Esophagus muscularis mucosa (tissue), 4 donors: ENCODE data around the gene LACC1. TPM values are rescaled to one million over a fixed set of nuclear protein-coding genes. Genes with fewer than 3 reads are reported as not detected.

Experiments
- DNase-seq: peaks from one replicate; pipeline ENCODE4 v3.0.0-alpha.2; 2017; ENCODE audit errors: extremely low spot score
- H3K27ac ChIP-seq, 4 donors: fragments of 200-600 bp; sonication (generic); replicated peaks in 1 of 4; 1 replicate in 3 of 4; 2 replicates in 1 of 4; pipeline ENCODE4 v1.5.1; 2016 to 2019; ENCODE audit warnings: mild to moderate bottlenecking in 1 of 4
- H3K27me3 ChIP-seq, 4 donors: fragments of 200-600 bp; sonication (generic); one replicate each; pipeline versions ENCODE4 v1.5.1 to v1.6.0; 2016 to 2019
- H3K36me3 ChIP-seq, 4 donors: fragments of 200-600 bp; sonication (generic); one replicate each; pipeline ENCODE4 v1.5.1; 2016 to 2019
- H3K4me1 ChIP-seq, 4 donors: fragments of 200-600 bp; sonication (generic); one replicate each; pipeline ENCODE4 v1.5.1; 2016 to 2019
- H3K4me3 ChIP-seq, 4 donors: fragments of 200-600 bp; sonication (generic); 1 replicate in 2 of 4; 2 replicates in 2 of 4; pipeline ENCODE4 v1.5.1; 2016 to 2019; ENCODE audit warnings: mild to moderate bottlenecking in 4 of 4, moderate library complexity in 1 of 4
- H3K9me3 ChIP-seq, 4 donors: fragments of 200-600 bp; sonication (generic); 1 replicate in 3 of 4; 2 replicates in 1 of 4; pipeline ENCODE4 v1.5.1; 2016 to 2019
- EP300 ChIP-seq: sonication (generic); formaldehyde crosslinking; IDR thresholded peaks from one replicate; pipeline ENCODE4 v1.6.1; 2017; ENCODE audit warnings: antibody characterized with exemption
- POLR2A ChIP-seq: fragments of 450-650 bp; IDR thresholded peaks from one replicate; pipeline ENCODE4 v1.6.1; 2017; ENCODE audit warnings: antibody characterized with exemption, moderate library complexity, mild to moderate bottlenecking, low read depth
- POLR2AphosphoS5 ChIP-seq, 2 donors: sonication (generic); formaldehyde crosslinking; IDR thresholded peaks; one replicate each; pipeline ENCODE4 v1.6.1; 2017; ENCODE audit warnings: antibody characterized with exemption in 2 of 2
- WGBS: methylation state at CpG from one replicate; pipeline ENCODE4 v1.1.5; 2018; 5-methylcytosine and 5-hydroxymethylcytosine counted together
- intact Hi-C: fragments of 100-400 bp; cut with DNase I; formaldehyde crosslinking; loops from one replicate; pipeline ENCODE4 v1.15.1; 2023
- total RNA-seq, 4 donors: library from RNA; depleted of rRNA; stranded (reverse); fragments of >200 nt; gene quantifications; one replicate each; pipeline versions ENCODE4 v1.1.0 to v1.2.1, GENCODE V29; 2016
- TF ChIP-seq, protein P1 (sequence below), 3 experiments: fragments of 200-600 bp in 2 of 3; fragments of 450-650 bp in 1 of 3; sonication (generic) in 2 of 3; IDR thresholded peaks; one replicate each; pipeline ENCODE4 v1.5.1; 2017 to 2019; ENCODE audit warnings: antibody characterized with exemption in 3 of 3, mild to moderate bottlenecking in 2 of 3, moderate library complexity in 1 of 3

The LACC1 gene
- total RNA-seq, 4 donors from 2014 or later, result 9.0 to 13.3 (median 11.3) TPM

DNA sequence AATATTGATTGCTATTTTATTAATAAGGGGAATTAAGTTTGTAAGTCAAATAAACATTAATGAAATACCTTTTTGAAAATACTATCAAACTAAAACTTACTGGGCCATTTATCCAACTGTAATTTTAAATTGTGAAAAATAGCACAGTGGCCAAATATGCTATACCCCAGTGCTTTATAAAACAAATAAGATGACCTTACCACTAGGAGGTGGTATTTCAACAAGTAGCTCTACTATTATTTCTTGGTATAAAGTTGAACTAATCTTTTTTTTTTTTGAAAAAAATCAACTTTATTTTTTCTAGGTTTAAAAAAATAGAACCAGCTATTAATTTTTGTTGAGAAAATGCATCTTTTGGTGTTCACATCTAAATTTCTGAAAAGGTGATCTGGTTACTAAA is 14.7 kb downstream of the LACC1 start:
- no peaks in the 10 kb centered on the region for H3K27me3 ChIP-seq
- H3K4me3 ChIP-seq, result no peak overlapping the region
- no peak overlapping the region for H3K27ac ChIP-seq
- H3K36me3 ChIP-seq, result peaks cover 0 to 16% (median 0%) of the 10 kb centered on the region in 4 donors
- intact Hi-C loops, result no loop called here
- TF ChIP-seq, protein P1, sequence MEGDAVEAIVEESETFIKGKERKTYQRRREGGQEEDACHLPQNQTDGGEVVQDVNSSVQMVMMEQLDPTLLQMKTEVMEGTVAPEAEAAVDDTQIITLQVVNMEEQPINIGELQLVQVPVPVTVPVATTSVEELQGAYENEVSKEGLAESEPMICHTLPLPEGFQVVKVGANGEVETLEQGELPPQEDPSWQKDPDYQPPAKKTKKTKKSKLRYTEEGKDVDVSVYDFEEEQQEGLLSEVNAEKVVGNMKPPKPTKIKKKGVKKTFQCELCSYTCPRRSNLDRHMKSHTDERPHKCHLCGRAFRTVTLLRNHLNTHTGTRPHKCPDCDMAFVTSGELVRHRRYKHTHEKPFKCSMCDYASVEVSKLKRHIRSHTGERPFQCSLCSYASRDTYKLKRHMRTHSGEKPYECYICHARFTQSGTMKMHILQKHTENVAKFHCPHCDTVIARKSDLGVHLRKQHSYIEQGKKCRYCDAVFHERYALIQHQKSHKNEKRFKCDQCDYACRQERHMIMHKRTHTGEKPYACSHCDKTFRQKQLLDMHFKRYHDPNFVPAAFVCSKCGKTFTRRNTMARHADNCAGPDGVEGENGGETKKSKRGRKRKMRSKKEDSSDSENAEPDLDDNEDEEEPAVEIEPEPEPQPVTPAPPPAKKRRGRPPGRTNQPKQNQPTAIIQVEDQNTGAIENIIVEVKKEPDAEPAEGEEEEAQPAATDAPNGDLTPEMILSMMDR (IDR thresholded peaks at IDR 0.05), result peak in 1 of 3 experiments; percentile 7
- no peak for TF ChIP-seq POLR2A
- H3K4me1 ChIP-seq, result peaks cover 0 to 12% (median 10%) of the 10 kb centered on the region in 4 donors
- no peaks in the 10 kb centered on the region for H3K9me3 ChIP-seq
- DNase-seq, result no peak

DNA sequence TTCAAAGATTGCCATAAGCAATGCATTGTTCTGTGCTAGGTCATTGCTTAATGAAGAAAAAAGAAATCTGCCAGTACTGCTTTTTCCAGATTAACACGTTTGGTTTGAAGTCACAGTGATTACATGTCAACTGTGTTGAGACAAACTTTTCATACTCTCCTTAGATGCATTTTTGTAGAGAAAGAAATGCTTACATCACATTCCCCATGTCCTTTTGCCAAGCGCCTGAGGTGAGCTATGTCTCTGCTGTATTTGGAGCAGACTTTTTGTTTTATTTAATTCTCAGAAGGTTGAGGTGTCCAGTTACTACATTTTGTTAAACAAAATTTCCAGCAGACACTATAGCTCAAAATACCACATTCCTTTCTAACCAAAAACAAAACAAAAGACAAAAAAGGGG is 16.2 kb downstream of the LACC1 start:
- Histone ChIP-seq H3K9me3 (no peaks in the 10 kb centered on the region), H3K4me3 (no peak overlapping the region), H3K27me3 (no peaks in the 10 kb centered on the region), H3K36me3 (peaks cover 0 to 7% (median 0%) of the 10 kb centered on the region in 4 donors), H3K27ac (peak overlapping the region in 2 of 4 donors; percentile 19 to 31), H3K4me1 (peaks cover 0 to 12% (median 10%) of the 10 kb centered on the region in 4 donors)
- DNase-seq, result no peak
- intact Hi-C loops, result no loop called here
- TF ChIP-seq, protein P1 (IDR thresholded peaks at IDR 0.05), result no peak
- TF ChIP-seq POLR2AphosphoS5 (IDR thresholded peaks at IDR 0.05) (no peak), EP300 (no peak), POLR2A (no peak)
- 37% methylated on average over 2 of the region's 2 CpGs for WGBS

DNA sequence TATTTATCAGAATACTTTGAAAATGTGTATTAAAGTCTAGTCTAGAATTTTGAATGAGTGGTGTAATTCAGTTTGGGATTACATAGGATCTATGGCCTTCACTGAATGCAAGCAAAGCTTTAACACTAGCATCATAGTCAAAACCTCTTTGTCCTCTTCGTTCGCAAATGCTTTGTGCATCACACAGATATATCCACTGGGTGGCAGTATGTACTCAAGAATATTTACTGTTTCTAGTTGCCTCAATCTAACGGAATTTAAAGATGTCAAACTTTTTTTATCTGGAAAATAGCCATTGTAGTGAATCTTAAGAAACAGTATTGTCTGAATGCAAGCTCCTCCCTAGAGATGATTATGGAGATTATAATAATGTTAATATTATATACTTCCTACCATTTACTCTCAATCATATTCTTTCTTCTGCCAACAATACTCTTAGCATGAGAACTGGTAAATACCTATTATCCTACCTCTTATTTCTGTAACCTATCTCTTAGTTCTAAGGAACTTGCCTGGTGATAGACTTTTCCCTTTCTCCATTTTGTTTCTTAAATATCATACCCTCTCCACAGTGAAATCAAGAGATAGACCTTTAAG is 25.8 kb downstream of the LACC1 start:
- no peaks in the 10 kb centered on the region for H3K27me3 ChIP-seq
- H3K4me1 ChIP-seq, result peaks cover 10 to 25% (median 18%) of the 10 kb centered on the region in 4 donors
- H3K4me3 ChIP-seq, result no peak overlapping the region
- intact Hi-C loops, result loop anchor here (2.0 to 10.0 kb wide), 5 partner anchors 142 to 1067 kb away; no protein-coding TSS in a partner anchor
- WGBS, result 2% methylated on average over 3 of the region's 3 CpGs
- H3K36me3 ChIP-seq, result no peaks in the 10 kb centered on the region
- no peak overlapping the region for H3K27ac ChIP-seq
- TF ChIP-seq POLR2AphosphoS5 (IDR thresholded peaks at IDR 0.05) (no peak), POLR2A (no peak), EP300 (no peak)
- TF ChIP-seq, protein P1 (IDR thresholded peaks at IDR 0.05), result peak; percentile 83 to 88 (median 86)
- DNase-seq, result no peak
- H3K9me3 ChIP-seq, result no peaks in the 10 kb centered on the region

DNA sequence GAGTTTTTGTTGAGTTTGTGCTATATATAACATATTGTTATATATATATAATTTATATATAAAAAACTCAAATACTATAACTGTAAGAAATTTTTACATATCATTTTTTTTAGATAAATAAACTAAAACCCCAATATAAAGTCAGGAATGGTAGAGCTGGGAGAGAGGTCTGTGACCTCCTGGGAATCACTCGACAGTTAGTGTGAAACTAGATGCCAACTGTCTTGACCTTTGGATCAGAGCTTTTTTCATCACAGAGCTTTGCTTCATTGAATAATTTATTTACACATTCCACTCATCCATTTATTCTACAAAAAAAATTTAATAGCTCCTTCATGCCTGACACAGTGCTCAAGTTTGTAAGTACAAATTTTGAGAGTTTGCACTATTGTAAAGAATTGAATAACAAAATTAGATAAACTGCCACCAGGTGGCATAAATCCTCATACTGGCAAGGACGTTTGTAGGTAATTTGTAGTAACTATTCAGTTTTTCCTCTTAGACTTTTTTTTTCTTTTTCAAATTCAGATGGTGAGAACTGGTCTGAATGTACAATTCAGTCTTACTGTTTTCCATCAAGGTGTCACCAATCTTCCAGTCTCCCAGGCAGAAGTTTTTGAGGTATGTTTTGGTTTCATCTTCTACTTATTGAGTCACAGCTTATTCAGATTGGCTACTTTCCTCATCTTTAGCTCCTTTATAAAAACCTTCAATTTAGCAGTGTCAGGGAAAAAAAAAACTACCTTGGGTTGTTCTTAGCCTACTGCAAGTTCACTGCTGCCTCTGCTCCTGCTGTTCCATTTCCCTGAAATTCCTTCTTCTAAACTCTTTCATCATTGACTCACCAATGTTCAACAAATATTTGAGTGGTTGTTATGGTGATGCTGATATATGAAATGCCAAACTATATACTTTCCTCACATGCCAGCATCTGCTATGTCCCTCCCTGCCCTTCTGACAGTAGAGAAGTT is 28.7 kb downstream of the LACC1 start:
- intact Hi-C loops, result loop anchor here (5.0 to 10.0 kb wide), 4 partner anchors 139 to 1064 kb away; no protein-coding TSS in a partner anchor
- no peaks in the 10 kb centered on the region for H3K9me3 ChIP-seq
- H3K4me3 ChIP-seq, result no peak overlapping the region
- H3K27me3 ChIP-seq, result no peaks in the 10 kb centered on the region
- no peak for DNase-seq
- H3K4me1 ChIP-seq, result peaks cover 15 to 34% (median 21%) of the 10 kb centered on the region in 4 donors
- TF ChIP-seq, protein P1 (IDR thresholded peaks at IDR 0.05), result peak; percentile 54 to 57 (median 56)
- TF ChIP-seq EP300 (no peak), POLR2AphosphoS5 (IDR thresholded peaks at IDR 0.05) (no peak), POLR2A (no peak)
- H3K27ac ChIP-seq, result peak overlapping the region in 1 of 4 donors; percentile 1
- no peaks in the 10 kb centered on the region for H3K36me3 ChIP-seq
- WGBS, result 22% methylated on average over 2 of the region's 2 CpGs
